Measurements from ENCODE around the gene VMP1.
"Not testable (repeated sequence)": the region's sequence is repeated elsewhere in the genome, so short reads cannot be mapped to it uniquely, and the experiment has no call there.

The VMP1 gene

DNA sequence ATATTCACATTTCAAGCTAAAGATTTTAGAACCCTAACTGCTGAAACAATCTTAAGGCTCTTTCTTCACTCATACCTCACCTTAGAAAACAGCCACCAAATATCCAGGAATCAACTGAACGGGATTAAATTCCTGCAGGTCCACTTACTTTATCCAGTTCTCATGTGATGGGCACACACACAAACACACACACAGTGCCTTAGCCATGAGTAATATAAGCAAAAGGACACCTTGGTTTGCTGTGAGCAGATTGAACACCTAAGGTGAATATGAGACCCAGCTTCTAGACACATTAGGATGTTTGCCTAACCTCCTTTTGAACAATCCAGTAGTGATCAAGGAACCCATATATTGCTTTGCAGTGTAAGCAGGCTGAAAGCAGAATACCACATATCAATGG lies 103.8 kb downstream of the VMP1 start:
- no peak for DNase-seq (ENCODE audit: low spot score)

DNA sequence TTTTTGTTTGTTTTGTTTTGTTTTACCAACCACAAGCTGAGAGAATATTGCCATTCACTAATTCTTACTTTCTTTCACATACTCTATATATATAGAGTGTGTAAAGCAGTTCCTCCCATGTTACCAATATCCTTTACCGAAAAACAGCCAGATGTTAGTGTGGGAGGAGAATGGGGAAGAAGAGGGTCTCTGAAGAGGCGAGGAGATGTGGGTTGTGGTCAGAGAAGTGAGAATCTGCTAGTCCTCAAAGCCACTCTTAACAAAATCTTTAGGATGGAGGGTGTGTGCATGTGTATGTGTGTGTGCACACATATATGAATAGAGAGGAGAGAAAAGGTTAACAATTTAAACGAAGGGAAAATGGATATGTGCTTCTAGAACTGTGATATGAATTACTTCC lies 104.7 kb downstream of the VMP1 start:
- no peak for DNase-seq (ENCODE audit: low spot score)

DNA sequence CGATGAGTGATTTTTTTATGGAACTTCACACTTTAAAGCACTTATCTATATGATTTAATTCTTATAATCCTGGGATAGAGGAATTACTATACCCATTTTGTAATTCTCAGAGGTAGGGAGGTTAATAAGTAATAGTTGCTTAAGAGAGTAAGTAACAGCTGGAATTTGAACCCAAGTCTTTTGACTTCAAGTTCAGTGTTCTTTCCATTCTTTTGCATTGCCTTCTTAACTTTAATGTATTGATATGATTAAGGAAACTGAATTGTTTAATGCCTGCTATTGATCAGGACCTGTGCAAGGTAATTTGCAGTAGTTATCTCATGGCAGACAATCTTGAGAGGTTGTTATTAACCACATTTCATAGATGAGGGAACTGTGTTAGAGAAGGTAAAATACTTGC lies 106.8 kb downstream of the VMP1 start:
- no peak for DNase-seq (ENCODE audit: low spot score)

DNA sequence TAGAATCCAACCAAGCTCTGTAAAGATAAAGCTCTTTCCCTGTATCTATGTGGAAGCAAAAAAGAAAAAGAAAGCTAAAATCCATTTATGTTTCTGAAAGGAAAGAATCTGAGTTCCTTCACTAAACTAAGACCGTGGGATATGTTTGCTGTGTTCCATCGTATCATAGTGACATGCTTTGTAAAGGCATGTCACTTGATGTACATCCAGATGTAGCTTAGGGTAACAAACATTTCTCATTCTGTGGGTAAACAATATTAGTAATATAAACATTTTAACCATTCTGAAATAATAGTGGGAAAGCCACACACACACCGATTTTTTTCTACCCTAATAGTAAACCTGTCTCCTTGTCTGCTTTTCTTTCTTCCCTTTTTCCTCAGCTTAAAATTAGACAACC lies 107.2 kb downstream of the VMP1 start:
- DNase-seq (ENCODE audit: low spot score), result no peak

DNA sequence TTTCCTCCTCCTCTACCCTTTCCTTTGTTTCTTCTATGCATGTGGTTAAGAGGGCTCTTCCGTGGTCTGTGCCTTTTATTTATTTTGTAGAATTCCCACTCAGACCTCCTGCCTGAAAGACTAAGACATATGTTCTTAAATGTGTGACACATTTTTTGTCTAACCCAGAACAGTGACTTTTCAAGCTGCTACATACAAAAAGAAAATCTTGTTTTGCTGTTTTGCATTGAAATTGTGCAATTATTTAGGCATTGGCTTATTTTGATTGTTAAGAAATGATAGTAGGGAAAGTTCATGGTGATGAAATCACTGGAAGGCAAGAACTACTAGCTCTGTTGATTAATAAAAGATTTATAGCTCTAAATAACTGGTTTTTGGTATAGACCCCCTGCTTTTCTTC lies 108.5 kb downstream of the VMP1 start:
- no peak for DNase-seq (ENCODE audit: low spot score)

DNA sequence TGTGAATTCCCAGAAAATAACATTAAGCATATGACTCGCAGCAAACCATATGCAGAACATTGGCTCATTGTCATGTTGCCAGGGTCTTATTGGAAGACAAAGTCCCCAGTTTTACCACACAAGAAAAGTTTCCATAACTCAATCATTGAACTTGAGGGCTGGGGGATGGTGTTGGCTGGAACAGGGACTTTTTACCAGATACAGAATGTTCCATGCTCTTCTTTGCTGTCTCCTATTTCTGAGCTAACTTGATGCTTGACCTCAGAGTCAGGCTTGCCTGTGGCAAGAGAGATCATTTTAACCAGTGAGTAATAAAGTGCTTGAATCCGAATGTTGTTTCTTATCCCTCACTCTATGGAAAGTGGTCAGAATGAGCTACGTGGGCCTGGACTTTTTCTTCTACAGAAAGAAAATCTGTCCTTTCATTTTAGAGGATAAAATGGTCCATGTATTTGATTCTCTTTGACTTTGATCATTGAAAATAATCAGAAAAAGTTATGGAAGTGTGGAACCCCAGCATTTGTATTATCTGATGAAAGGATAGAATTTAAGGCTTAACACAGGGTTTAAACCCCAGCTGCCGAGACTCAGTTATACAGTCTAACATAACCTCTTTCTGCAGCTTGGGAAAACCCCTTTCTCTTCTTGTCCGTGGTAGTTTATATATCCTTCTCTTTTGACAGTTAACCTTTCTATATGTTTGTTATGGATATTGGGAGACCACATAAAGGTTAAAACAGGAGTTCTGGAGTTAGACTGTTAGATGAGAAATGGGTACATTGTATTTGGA lies 118.3 kb downstream of the VMP1 start:
- no peak for DNase-seq (ENCODE audit: low spot score)

DNA sequence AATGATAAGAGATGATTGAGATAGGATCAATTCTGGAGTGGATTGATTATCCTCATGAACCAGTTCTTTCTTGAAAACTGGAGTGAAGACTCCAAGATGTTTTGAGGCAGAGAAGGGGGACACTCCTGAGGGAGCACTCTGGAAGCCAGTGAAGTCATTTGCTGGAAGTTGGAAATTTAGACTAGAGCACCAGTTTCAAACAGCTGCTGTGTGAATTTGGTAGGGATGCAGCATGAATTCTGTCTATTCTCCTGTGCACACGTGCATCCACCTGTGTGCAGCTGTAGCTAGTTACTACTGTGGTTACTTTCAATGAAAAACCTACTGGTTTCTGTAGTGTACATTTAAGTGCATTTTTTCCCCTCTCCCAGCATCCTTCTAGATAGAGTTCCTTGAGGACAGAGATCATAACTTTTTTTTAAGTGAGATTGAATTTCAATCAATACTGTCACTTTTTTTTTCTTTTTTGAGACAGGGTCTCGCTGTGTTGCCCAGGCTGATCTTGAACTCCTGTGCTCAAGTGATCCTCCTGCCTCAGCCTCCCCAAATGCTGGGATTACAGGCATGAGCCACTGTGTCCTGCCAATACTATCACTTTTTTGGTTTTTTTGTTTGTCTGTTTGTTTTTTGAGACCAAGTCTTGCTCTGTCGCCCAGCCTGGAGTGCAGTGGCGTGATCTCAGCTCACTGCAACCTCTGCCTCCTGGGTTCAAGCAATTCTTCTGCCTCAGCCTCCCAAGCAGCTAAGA lies 119.4 kb downstream of the VMP1 start:
- DNase-seq (ENCODE audit: low spot score), result no peak

DNA sequence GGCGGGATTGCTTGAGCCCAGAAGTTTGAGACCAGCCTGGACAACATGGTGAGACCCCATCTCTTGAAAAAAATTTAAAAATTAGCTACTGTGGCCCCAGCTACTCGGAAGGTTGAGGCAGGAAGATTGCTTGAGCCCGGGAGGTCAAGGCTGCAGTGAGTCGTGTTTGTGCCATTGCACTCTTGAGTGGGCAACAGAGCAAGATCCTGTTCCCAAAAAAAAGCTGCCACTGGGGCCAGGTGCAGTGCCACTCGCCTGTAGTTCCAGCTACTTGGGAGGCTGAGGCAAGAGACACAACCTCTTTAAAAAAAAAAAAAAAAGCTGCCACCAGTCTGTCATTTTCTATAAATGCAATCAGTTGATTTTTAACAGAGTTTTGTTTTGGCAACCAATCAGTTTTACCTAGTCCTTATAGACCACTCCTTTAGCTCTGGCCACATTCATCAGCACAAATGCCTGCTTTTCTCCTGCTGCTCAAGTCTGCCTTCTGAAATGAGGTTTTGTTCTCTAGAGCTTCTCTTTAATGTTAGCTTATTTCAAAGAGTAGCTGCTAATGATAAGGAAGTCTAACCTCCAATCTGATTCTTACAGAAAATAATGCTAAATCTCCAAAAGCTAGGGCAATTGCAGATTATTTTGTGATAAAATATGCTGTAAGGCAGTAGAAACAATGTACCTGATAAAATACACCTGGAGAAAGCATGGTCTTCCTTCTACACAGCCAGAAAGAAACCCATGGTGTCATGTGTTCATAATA lies 120.4 kb downstream of the VMP1 start:
- no peak for DNase-seq (ENCODE audit: low spot score)

DNA sequence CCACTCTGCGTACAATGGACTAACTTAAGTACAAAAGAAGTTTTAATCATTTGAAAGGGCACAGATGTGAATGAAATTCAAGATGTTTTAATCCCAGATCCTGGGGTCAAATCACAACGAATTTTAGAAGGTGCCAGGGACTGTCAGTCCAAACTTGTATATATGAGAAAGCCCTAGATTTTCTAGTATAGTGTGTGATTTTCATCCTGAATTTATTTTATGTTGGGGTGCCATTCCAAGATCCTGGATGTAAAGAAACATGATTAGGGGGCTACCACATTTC lies 121.0 kb downstream of the VMP1 start:
- no peak for DNase-seq (ENCODE audit: low spot score)

DNA sequence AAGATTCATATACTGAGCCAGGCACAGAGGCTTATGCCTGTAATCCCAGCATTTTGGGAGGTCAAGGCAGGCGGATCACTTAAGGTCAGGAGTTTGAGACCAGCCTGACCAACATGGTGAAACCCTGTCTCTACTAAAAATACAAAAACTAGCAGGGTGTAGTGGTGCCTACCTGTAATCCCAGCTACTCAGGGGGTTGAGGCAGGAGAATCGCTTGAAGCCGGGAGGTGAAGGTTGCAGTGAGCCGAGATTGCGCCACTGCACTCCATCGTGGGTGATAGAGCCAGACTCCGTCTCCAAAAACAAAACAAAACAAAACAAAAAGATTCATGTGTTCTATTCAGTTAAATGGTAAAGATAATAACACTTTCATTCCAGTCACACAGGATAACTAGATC lies 121.4 kb downstream of the VMP1 start:
- not testable (repeated sequence) for DNase-seq (ENCODE audit: low spot score)

DNA sequence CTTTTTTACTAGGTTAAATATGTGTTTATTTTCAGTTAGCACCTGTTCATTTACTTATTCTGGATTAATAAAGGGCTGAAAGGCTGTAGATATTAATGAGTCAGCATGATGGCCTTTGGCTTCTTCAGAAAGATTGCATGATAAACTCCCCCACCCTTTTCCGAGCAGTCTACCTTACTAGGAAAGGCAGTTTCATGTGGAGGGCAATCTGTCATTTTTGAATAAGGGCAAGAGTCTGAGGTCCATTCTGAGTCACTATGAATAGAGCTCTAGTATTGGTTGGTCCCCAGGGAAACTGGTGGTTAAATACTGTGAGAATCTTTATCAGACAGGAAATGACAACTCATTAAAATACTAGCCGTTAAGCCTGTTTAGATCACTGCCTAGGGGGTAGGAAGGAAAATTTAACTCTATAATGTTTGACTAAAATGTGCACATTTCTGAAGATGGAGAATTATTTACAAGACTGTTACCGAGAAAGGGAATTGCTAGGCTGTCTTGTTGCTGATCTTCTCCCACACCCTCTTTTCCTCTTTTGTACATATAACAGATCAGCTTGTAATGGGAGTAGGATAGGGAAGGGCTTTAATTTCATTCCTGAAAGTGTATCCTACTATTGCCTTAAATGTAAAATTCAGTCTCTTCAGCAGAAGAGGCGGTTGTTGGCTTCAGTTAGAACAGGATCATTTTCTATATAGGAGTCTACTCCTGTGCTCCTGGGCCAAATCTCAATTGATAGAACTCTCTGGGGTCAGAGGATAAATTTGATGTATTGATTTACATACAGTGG lies 122.0 kb downstream of the VMP1 start:
- peak; percentile 61 for DNase-seq (ENCODE audit: low spot score)

DNA sequence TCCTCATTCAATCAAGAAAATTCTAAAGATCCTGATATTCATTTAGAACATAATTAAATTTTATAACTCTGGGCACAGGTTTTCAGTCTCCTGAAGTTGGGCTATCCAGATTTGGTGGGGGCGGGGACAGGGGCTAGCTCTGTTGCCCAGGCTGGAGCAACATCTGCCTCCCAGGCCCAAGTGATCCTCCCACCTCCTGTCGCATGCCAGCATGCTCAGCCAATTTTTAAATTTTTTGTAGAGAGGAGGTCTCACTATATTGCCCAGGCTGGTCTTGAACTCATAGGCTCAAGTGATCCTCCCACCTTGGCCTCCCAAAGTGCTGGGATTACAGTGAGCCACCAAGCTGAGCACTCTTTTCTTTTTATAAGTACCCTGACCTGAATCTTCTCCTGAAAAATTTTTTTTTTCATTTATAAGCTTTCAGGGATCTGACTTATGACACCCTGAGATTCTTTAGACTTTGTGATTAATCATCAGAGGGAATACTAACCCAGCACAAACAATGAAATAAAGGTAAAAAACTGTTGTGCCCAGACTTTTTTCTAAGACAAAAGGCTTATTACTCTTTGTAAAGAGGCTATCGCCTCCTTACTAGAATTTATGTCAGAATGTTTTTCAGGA lies 122.7 kb downstream of the VMP1 start:
- DNase-seq (ENCODE audit: low spot score), result no peak

DNA sequence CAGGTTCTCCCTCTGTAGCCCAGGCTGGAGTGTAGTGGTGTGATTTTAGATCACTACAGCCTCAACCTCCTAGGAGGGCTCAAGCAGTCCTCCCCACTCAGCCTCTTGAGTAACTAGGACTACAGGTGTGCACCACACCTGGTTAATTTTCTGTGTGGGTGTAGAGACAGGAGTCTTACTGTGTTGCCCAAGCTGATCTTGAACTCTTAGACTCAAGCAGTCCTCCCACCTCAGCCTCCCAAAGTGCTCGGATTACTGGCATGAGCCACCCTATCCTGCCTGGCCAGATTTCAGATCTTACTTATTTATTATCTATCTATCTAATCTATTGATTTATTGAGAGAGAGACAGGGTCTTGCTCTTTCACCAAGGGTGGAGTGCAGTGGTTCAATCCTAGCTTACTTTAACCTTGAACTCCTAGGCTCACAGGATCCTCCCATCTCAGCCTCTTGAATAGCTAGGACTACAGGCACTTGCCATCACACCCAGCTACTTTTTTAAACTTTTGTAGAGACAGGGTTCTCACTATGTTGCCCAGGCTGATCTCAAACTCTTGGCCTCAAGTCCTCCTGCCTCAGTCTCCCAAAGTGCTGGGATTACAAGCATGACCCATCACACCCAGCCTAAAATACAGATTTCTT lies 123.5 kb downstream of the VMP1 start:
- no peak for DNase-seq (ENCODE audit: low spot score)

DNA sequence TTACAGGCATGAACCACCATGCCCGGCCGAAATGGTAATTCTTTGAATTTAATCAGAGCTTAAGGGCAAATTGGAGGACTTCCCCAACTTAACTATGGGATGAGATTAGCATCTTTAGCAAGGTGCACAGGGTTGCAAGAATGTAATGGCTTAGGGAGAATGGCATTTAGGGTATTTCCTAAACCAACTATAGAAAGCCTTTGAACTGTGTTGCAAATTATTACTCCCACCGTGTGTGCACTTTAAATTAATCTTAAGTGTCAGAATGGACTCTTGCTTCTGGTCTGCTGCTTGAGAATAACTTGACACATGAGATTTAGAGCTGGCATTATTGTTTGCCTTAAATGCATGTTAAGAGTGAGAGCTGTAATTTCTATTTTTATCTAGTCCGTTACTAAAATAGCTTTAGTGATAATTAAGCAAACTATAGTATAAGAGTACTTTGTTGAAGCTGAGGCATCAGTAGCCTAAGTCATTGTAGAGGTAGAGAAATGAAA lies 125.5 kb downstream of the VMP1 start:
- no peak for DNase-seq (ENCODE audit: low spot score)

DNA sequence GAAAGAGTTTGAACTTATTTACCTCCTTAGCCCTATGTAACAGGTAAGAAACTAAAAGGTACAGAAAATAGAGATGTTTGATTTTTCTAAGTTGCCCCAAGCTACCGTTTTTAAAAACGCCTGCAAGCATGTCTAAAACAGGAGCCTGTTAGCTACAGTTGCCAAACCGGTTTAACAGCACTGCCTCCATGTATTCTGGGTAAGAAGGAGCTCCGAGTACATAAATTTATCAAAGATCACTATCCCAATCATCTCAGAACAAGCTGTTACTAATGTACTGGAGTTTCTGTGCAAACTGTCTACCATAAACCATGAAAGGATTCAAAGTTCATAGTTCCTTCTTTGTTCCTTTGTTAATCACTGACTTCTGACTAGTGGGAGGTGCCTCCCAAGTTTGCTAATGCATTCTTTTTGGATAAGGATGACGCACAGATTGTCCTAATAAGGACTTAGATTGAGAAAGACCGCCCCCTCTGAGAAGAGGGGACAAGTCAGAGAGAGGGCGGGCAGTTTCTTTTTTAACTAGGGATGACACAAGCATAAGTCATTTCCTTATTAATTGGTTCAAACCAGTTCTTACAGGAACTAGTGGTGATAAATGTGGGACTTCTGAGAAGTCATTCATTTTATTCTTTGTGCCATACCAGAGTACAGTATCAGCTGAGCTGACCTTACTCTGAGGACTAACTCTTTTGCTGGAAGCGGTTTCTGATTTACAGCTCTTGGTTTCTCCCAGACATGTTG lies 130.0 kb downstream of the VMP1 start:
- DNase-seq (ENCODE audit: low spot score), result peak; percentile 76

DNA sequence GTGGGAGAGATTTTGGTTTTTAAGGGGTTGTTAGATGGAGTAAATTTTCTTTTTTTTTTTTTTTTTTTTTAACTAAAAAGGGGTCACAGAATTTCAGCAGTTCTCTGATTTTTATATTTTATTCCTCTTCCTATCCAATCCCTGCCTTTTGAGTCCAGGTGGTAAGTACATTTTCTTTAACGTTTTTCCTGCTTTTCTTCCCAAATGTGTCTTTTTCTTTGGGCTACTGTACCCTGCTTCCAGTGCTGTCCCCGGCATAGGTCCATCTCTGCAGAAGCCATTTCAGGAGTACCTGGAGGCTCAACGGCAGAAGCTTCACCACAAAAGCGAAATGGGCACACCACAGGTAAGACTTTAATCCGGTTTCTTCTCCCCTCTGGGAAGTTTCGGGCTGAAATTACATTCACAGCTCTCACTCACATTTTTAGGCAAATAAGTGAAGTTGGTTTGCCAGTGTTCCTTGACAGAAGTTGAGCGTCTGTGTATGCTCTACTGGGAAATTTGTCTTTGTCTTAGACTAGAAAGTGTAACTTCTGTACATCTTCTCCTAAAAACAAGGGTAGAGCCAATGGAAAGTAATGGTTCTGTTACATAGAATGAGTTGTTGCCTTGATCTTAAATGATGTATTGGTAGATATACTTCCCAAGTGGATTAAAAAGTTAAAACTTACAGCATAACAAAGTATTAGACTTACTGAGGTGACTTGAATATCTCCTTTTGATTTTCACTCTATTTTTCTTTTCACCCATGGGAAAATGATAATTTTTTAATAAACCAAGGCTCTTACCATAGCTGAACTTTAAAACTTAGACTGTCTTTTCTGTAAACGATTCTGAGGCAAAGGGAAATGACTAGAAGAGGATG lies 130.8 kb downstream of the VMP1 start:
- no peak for DNase-seq (ENCODE audit: low spot score)

DNA sequence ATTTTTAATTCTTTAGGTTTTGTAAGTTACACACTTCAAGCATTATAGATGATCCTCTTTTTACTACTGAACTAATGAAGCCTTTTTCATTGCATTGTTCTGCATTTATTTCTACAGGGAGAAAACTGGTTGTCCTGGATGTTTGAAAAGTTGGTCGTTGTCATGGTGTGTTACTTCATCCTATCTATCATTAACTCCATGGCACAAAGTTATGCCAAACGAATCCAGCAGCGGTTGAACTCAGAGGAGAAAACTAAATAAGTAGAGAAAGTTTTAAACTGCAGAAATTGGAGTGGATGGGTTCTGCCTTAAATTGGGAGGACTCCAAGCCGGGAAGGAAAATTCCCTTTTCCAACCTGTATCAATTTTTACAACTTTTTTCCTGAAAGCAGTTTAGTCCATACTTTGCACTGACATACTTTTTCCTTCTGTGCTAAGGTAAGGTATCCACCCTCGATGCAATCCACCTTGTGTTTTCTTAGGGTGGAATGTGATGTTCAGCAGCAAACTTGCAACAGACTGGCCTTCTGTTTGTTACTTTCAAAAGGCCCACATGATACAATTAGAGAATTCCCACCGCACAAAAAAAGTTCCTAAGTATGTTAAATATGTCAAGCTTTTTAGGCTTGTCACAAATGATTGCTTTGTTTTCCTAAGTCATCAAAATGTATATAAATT lies 132.3 kb downstream of the VMP1 start:
- DNase-seq (ENCODE audit: low spot score), result no peak

DNA sequence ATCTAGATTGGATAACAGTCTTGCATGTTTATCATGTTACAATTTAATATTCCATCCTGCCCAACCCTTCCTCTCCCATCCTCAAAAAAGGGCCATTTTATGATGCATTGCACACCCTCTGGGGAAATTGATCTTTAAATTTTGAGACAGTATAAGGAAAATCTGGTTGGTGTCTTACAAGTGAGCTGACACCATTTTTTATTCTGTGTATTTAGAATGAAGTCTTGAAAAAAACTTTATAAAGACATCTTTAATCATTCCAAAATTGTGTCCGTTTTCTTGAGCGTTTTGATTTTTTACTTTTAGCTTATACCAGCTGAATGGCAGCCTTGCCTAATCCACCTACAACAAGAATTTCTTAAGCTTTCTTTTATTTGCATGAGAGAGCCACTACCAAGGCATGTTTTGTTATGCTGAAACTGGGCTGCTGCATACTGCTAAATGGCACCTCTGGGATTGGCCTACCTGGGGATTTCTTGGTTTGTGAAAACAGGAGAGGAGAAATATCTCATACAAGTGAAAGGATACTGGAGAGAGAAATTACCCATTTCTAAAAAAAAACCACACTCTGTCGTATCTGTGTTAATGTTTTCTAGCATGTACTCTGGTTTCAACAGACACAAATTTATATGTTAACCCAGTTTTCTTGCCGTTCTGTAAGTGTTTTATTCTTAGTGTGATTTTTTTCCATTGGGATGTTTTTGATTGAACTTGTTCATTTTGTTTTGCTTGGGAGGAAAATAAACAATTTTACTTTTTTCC lies 133.1 kb downstream of the VMP1 start:
- no peak for DNase-seq (ENCODE audit: low spot score)

Measured in germinal center (tissue), 1 donor.